ENCODE data around the gene STK40. TPM values are rescaled to one million over a fixed set of nuclear protein-coding genes. Genes with fewer than 3 reads are reported as not detected.
A peak's percentile ranks its signal among the peaks of the same experiment; 100 is the strongest.

STK40 gene
- total RNA-seq, 2 donors from 2014 or later, result 30.8 to 111 TPM

- H3K36me3 ChIP-seq, result peaks cover 13 to 23% of the 10 kb centered on the region in 2 donors
- WGBS, result 31% methylated on average over 7 of the region's 7 CpGs
- H3K27ac ChIP-seq, result peak overlapping the region; percentile 85 to 89
- DNase-seq (ENCODE audit: low spot score), result no peak
- TF ChIP-seq CTCF (IDR thresholded peaks at IDR 0.05), result no peak
- no peak for TF ChIP-seq POLR2AphosphoS5 (IDR thresholded peaks at IDR 0.05)
- no peak for TF ChIP-seq POLR2A (IDR thresholded peaks at IDR 0.05)
- H3K4me1 ChIP-seq (replicated peaks), result no peaks in the 10 kb centered on the region
- peak overlapping the region in 1 of 2 donors; percentile 64 for H3K4me3 ChIP-seq
- intact Hi-C loops (cut with DNase I), result no loop called here
- no peaks in the 10 kb centered on the region for H3K9me3 ChIP-seq
- H3K27me3 ChIP-seq (replicated peaks; ENCODE audit: insufficient read depth), result no peaks in the 10 kb centered on the region
These were observed 79.9 kb downstream of the STK40 start for GRCh38 chr1:36305915-36306209.

GRCh38 chr1:36304970-36305914 is 80.5 kb downstream of the STK40 start:
- Histone ChIP-seq H3K27ac (peak overlapping the region; percentile 85 to 89), H3K36me3 (peaks cover 13 to 24% of the 10 kb centered on the region in 2 donors), H3K9me3 (no peaks in the 10 kb centered on the region), H3K27me3 (replicated peaks; ENCODE audit: insufficient read depth) (no peaks in the 10 kb centered on the region), H3K4me1 (replicated peaks) (peaks cover 2% of the 10 kb centered on the region), H3K4me3 (no peak overlapping the region)
- intact Hi-C loops (cut with DNase I), result no loop called here
- WGBS, result 79% methylated on average over 10 of the region's 10 CpGs
- no peak for DNase-seq (ENCODE audit: low spot score)
- TF ChIP-seq POLR2AphosphoS5 (IDR thresholded peaks at IDR 0.05) (no peak), POLR2A (IDR thresholded peaks at IDR 0.05) (no peak)

DNA sequence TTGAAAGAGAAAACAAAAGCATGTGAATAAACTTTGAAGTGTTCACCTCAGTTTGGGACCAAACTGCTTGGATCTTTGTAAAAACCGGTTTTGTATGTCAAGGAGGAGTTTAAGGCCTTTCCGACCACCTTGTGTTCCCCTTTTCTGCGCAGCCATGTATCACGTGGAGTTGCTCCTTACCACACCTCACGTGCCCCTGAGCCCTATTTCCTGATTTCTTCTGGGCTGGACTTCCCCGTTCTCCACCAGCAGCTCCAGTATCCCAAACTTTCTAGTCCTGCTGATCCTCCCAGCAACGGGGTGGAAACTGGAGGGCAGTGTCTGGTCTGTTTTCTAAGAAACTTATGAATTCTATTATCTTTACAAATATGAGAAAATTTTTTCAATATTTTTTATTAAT is 81.2 kb downstream of the STK40 start:
- H3K4me1 ChIP-seq (replicated peaks), result peaks cover 5% of the 10 kb centered on the region
- no peak for TF ChIP-seq POLR2AphosphoS5 (IDR thresholded peaks at IDR 0.05)
- no peak for TF ChIP-seq CTCF (IDR thresholded peaks at IDR 0.05)
- no peak for TF ChIP-seq POLR2A (IDR thresholded peaks at IDR 0.05)
- H3K27ac ChIP-seq, result peak overlapping the region in 1 of 2 donors; percentile 89
- H3K36me3 ChIP-seq, result peaks cover 13 to 24% of the 10 kb centered on the region in 2 donors
- no peak for DNase-seq (ENCODE audit: low spot score)
- WGBS, result 76% methylated on average over 7 of the region's 7 CpGs
- no peaks in the 10 kb centered on the region for H3K27me3 ChIP-seq (replicated peaks; ENCODE audit: insufficient read depth)
- no peaks in the 10 kb centered on the region for H3K9me3 ChIP-seq
- no peak overlapping the region for H3K4me3 ChIP-seq
- intact Hi-C loops (cut with DNase I), result no loop called here

GRCh38 chr1:36303650-36304360 is 81.9 kb downstream of the STK40 start:
- H3K27me3 ChIP-seq (replicated peaks; ENCODE audit: insufficient read depth), result no peaks in the 10 kb centered on the region
- intact Hi-C loops (cut with DNase I), result no loop called here
- H3K4me3 ChIP-seq, result no peak overlapping the region
- 89% methylated on average over 23 of the region's 23 CpGs for WGBS
- DNase-seq (ENCODE audit: low spot score), result no peak
- H3K27ac ChIP-seq, result peak overlapping the region in 1 of 2 donors; percentile 21
- H3K4me1 ChIP-seq (replicated peaks), result peaks cover 7% of the 10 kb centered on the region
- no peaks in the 10 kb centered on the region for H3K9me3 ChIP-seq
- peaks cover 13 to 24% of the 10 kb centered on the region in 2 donors for H3K36me3 ChIP-seq
- TF ChIP-seq CTCF (IDR thresholded peaks at IDR 0.05) (no peak), POLR2A (IDR thresholded peaks at IDR 0.05) (no peak), POLR2AphosphoS5 (IDR thresholded peaks at IDR 0.05) (no peak)

DNA sequence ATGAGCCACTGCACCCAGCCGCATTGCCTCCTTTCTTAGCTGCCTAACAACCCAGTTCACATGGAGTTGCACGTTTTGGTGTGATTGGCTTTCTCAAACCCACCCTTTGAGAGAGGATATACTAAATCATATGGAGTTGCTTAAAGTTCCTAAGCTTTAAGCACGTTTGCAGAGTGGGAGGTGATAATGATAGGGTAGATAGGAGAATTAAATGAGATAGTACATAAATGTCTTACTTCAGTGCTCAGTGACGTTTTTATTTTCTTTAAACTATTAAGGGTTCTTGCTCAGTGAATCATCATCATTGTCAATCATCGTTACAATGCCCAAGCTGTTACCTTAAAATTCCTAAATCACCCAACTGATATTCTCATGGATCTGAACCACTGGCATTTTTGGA is 82.5 kb downstream of the STK40 start:
- Histone ChIP-seq H3K27me3 (replicated peaks; ENCODE audit: insufficient read depth) (no peaks in the 10 kb centered on the region), H3K9me3 (no peaks in the 10 kb centered on the region), H3K4me3 (no peak overlapping the region), H3K4me1 (replicated peaks) (peaks cover 11% of the 10 kb centered on the region), H3K27ac (peak overlapping the region in 1 of 2 donors; percentile 21), H3K36me3 (peaks cover 13 to 24% of the 10 kb centered on the region in 2 donors)
- TF ChIP-seq POLR2AphosphoS5 (IDR thresholded peaks at IDR 0.05), result no peak
- DNase-seq (ENCODE audit: low spot score), result no peak
- WGBS, result 65% methylated on average over 5 of the region's 5 CpGs
- intact Hi-C loops (cut with DNase I), result no loop called here
